ENCODE measurements around the gene MYRIP.
A peak's percentile ranks its signal among the peaks of the same experiment; 100 is the strongest.
"Not testable (repeated sequence)": the region's sequence is repeated elsewhere in the genome, so short reads cannot be mapped to it uniquely, and the experiment has no call there.

MYRIP gene

DNA sequence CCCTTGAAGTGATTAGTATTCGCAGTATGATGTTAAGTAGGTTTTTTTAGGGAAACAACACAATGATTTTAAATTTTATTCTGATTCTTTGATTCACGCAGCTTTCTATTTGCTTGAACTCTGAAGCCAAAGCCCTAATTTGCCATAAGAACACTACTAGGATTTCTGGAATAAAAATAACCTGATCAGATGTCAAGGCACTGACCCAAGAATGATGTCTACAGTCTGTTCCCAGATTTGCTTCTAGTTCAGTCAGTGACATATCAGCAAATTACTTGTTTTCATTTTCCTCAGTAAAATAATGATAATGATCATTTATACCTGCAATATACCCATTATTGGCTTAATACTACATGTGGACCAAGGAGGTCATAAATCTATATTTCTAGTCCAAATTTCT, 320.6 kb downstream of the MYRIP start:
- no peak for DNase-seq (ENCODE audit: low spot score)

- DNase-seq (ENCODE audit: low spot score), result no peak
Observed at GRCh38 chr3:40130721-40131120, 321.3 kb downstream of the MYRIP start.

- DNase-seq (ENCODE audit: low spot score), result not testable (repeated sequence)
Observed at GRCh38 chr3:40133886-40134575, 324.6 kb downstream of the MYRIP start.

DNA sequence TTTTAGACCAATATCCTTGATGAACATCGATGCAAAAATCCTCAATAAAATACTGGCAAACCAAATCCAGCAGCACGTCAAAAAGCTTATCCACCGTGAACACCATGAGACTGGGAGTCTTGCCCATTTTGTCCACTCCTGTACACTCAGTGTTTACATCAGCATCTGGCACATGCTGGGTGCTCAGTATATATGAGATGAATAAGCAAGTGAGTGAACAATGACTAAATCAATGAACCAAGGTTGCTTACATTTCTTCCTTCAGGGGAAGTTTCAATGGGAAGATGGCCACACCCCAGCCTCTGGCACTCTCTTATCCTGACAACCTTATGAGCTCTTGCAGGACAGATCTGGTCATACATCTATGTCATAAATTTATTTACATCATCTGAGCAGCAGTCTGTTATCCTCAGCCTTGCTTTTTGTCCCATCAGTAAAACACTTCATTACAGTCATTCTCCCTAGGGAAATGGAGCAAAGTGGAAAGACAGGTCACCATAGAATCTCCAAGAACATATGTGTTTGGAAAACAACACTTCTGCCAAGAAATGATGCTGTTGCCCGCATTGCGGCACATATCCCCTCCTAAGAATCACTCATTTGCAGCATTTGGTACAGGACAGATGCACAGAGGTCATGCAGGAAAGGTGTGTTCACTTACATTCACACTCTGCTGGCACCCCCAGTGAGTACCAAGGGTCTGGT, 328.3 kb downstream of the MYRIP start:
- no peak for DNase-seq (ENCODE audit: low spot score)

DNA sequence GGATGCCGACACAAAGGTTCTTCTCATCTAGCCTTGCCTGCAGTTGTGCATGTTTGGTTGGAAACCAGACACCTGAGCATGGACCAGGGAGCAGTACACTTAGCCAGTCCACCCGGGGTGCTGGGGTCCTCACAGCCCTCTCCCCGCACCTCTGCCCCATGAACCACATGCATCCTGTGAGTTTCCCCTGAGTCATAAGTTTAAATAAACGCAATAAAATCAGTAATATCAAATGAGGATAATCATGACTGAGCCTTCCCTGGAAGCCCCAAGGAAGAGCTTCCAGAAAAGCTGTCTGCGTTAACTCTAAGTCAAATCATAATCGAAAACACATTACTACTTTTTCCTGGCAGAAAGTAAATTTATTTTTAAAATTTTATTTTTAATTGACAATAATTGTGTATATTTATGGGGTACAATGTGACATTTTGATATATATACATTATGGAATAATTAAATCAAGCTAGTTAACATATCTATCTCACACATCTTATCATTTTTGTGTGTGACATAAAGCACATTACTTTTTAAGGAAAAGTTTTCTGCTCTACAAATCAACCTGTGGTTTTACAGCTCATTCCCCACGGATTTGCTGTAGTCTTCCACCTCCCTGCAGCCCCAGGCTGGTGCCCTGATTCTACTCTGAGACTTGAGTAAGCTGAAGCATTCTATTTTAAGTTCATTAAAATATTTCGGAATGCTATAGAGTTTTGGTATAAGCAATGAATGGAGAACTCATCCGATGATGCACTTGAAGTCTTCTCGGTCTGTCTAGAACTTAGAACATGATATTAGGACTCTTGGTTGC, 334.1 kb downstream of the MYRIP start:
- peak; percentile 40 for DNase-seq (ENCODE audit: low spot score)

- DNase-seq (ENCODE audit: low spot score), result no peak
Observed at GRCh38 chr3:40148827-40149226, 339.4 kb downstream of the MYRIP start.

DNA sequence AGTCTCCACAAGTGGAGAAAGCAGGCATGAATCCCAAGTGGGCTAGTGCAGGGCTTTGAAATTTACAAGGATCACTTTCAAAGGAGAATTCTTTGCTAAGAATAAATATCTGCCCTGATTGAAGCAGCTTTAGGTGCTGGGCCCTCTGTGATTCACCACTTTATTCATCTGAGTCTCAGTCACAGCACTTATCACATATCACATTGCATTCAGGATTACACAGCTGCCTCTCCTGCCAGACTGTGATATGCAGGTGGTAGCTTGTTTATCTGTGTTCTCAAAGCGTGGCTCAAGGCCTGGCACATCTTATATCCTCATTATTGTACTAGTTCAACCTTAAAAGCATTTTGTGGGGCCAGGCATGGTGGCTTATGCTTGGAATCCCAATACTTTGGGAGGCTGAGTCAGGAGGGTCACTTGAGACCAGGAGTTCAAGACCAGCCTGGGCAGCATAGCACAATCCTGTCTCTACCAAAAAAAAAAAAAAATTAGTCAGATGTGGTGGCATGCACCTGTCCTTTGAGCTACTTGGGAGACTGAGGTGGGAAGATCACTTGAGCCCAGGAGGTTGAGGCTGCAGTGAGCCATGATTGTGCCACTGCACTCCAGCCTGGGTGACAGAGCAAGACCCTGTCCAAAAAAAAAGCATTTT, 343.2 kb downstream of the MYRIP start:
- no peak for DNase-seq (ENCODE audit: low spot score)

DNA sequence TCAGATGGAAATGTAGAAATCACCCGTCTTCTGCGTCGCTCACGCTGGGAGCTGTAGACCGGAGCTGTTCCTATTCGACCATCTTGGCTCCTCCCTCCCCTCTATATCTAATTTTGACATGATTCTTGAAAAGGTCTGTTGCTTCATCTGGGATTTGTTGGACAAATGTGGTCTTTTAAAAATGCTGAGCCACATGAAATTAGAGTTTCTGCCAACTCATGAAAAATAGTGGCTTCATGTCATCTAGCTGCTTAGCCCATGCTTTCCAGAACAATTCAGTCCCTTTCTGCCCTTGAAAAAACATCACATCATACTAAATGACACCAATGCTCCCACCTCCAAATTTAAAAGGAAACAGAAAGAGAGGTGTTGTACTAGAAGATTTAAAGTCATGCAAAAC, 351.5 kb downstream of the MYRIP start:
- no peak for DNase-seq (ENCODE audit: low spot score)

DNA sequence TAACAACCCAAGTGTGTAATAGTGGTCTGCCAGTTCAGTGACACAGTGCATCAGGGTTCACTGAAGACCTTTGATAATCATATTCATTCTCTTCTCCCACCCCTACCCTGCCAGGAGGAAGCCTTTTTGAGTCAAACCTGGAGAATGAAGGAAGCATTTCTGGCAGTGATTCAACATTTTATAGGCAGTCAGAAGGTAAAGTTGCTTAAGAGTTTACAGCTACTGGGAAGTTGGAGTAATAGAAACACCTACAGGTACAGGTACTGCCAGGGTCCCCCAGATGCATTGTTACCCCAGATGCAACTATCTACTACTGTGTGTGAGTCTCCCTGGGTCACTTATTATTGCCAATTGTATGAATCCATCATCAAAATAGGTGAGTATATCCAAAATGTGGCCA, 353.2 kb downstream of the MYRIP start:
- no peak for DNase-seq (ENCODE audit: low spot score)

GRCh38 chr3:40166997-40167396, 357.6 kb downstream of the MYRIP start:
- no peak for DNase-seq (ENCODE audit: low spot score)

- no peak for DNase-seq (ENCODE audit: low spot score)
Observed at GRCh38 chr3:40167958-40168357, 358.5 kb downstream of the MYRIP start.

DNA sequence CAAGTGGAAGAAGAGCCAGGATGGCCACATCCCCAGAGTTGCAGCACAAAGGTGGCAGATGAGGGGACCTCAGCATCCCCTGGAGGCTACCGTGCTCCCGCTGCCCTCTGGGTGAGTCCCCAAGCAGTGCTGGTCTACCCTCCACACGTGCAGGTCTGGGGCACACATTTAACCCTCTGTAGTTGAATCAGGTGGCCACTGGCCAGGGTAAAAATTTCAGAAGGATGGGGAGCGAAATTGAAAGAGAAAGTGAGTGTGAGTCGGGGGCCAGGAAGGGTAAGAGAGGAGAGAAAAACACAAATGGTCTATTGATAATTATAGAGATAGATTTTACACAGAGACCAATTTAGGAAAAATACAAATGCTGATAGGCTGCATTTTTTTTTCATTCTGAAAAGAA, 360.6 kb downstream of the MYRIP start:
- no peak for DNase-seq (ENCODE audit: low spot score)

DNA sequence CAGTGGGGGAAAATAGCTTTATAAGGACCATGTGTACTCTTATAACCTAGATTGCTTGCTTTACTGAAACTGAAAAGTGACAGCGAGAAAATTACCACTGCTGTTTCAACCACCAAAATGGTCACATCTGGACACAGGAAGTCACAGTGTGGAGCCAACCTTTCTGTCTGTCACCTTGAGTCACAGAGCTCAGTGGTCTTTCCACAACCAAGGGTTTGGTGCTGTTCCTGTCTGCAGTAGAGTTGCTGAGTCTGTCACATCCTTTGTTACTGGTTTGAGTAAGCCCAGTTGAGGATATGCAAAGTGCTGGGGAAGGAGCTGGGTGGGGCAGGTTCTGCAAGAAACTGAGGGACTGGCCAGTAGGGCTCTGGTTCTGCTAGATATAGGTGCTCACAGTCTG, 361.0 kb downstream of the MYRIP start:
- no peak for DNase-seq (ENCODE audit: low spot score)

- no peak for DNase-seq (ENCODE audit: low spot score)
Observed at GRCh38 chr3:40172560-40172959, 363.2 kb downstream of the MYRIP start.

DNA sequence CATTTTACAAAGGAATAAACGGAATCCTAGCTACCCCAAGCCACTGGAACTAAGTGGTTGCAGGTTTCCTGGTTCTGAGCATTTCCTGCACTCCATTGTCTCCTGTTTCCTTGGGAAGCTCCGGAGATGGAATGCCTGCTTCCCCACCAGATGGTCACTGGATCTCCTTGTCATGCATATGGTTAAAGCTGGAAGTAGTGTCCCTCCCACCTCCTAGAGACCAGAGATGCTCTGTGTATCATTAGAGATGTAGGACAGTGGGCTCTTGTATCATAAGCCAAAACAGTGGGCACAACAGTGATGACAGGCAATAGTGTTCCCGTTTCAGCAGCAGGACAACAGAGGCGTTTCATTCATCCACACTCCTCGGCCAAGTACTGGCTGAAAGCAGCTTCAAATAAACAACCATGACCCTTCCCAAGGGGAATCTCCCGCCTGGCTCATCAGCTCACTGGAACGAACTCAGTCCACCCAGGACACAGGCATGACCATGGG, 363.9 kb downstream of the MYRIP start:
- no peak for DNase-seq (ENCODE audit: low spot score)

- DNase-seq (ENCODE audit: low spot score), result no peak
Observed at GRCh38 chr3:40178012-40178594, 368.7 kb downstream of the MYRIP start.

- DNase-seq (ENCODE audit: low spot score), result peak; percentile 77
Observed at GRCh38 chr3:40179016-40179415, 369.6 kb downstream of the MYRIP start.

DNA sequence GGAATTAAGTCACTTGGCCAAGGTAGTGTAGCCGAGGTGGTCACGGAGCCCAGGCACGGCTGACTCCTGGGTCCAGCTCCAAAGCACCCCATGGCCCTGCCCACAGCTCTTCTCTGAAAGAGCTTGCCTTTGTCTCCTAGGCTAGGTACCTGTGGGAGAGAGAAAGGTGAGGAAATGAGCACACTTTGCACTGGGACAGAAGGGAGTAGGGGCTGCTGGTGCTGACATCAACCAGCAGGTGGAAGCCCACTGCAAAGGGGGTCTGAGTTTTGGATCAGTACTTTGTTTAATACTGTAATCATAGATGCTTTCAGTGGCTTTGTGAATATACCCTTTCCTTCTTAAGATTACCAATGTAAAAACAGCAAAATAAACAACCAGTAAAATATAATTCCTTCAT, 371.8 kb downstream of the MYRIP start:
- DNase-seq (ENCODE audit: low spot score), result no peak

DNA sequence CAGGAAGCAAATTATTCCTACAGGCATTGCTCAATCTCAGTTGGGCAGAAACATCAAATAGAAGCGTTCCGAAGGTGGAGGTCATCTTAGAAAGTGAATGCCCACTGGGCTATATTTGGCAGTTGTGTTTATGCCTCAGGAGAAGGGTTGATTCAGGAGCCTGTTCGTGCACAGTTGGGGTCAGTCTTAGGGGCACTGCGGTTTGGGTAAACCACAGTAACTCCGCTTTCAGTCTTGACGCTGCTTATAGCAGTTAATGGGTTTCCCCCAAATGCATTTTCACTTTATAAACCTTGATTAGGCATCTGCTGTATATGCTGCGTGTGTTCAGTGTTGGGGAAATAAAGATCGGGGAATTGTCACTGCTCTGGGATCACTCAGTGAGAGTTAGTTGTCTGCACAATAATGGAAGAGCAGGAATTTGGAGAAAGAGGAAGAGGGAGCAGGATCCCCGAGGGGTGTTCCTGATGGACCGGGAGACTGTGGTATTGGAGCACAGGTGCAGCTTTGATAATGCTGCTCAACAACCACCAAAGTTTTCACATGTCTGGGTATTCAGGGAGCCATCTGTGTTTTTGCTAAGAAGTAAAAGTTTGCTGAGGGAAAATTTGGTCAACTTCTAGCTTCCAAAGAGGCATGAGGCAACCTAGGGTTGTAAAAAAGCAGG, 375.8 kb downstream of the MYRIP start:
- no peak for DNase-seq (ENCODE audit: low spot score)

GRCh38 chr3:40186508-40186907, 377.1 kb downstream of the MYRIP start:
- DNase-seq (ENCODE audit: low spot score), result no peak

- no peak for DNase-seq (ENCODE audit: low spot score)
Observed at GRCh38 chr3:40187945-40188344, 378.5 kb downstream of the MYRIP start.

Data from AG20443 (cell line).